GM21360 (cell line): ENCODE results near the gene PHLDA2.
"Not testable (repeated sequence)": the region's sequence is repeated elsewhere in the genome, so short reads cannot be mapped to it uniquely, and the experiment has no call there.

Source experiments
- ATAC-seq: cut with Tn5 transposase; IDR thresholded peaks from one replicate; pipeline ENCODE4 v1.9.1; 2021; ENCODE audit warnings: mild to moderate bottlenecking, moderate library complexity; ENCODE audit not compliant: unreplicated experiment

PHLDA2 gene

GRCh38 chr11:2945757-2946287, 16.6 kb upstream of the PHLDA2 start:
- no peak for ATAC-seq

- no peak for ATAC-seq
These were observed 16.0 kb upstream of the PHLDA2 start for GRCh38 chr11:2945031-2945756.

GRCh38 chr11:2944530-2944929, 15.3 kb upstream of the PHLDA2 start:
- no peak for ATAC-seq

DNA sequence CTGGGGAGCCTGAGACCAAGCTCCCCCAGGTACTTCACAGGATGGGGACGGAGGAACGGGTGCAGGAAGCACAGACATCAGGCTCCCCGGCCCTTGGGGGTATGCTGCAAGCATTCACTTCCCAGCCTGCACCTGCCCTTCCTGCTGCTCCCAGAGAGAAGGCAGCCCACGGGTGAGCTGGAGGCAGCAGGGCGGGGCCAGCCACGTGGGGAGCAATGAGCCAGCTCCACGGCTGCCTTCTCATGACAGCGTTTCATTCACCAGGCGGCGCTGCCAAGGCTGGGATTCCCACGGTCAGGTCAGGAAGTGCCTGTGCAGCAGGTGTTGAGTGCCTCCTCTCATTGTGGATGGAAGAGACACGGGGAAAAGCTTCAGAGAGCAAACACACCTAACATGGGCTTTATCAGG, 14.5 kb upstream of the PHLDA2 start:
- no peak for ATAC-seq

GRCh38 chr11:2942872-2943710, 13.9 kb upstream of the PHLDA2 start:
- no peak for ATAC-seq

DNA sequence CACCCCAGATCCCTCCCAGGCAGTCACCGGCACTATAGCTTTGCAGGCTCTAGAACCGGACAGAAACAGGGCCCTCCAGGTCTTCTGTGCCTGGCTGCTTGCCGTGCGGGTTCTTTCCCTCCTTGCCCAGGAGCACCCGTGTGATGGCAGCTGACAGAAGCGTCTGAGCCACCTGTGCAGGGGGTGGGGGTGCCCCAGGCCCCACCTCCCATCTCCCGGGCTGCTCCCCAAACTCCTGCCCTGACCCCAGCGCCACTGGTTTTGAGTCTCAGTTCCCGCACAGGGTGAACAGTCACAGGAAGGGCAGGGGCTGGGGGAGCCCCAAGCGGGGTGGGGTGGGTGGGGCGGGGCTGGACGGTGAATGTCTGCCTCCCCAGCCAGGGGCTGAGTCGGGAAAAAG, 13.2 kb upstream of the PHLDA2 start:
- ATAC-seq: no peak

DNA sequence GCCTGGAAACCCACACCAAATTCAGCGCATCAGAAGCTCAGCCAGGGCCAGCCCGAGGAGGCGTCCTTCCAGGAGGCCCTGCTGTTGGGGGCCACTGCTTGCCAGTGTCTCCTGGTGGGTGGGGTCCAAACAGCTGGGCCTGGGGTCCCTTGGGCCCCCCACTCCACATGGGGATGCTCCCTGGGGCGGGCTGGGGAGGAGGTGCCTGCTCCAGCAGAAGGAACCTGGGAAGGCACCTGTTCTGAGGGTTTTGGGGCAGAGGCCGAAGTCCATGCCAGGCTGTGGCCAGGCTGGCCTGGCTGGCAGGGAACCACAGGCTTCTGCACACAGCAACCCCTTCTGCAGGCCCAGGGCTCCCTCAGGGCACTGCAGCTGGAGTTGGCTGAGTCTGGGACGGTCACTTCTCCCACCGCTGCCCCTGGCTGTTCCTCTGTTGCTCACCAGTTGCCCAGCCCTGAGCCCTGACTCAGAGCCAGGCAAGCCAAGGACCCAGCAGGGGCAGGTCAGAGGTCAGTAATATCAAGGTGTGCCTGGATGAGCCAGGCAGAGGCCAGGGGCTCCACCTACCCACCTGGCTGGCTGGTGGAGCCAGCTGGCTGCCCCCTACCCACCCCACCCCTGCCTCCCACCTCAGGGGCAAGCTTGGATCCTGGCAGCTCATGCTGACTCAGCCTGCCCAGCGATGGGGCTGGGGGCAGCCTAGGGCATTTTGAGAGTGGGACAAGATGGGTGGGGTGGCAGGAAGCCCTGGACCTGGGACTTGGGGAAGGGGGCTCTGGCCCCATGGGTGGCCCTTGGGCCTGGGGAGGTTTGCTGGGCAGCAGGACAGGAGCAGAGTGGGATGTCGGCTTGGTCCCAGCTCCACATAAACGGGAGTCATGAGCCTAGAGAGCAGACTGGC, 12.0 kb upstream of the PHLDA2 start:
- ATAC-seq: no peak

DNA sequence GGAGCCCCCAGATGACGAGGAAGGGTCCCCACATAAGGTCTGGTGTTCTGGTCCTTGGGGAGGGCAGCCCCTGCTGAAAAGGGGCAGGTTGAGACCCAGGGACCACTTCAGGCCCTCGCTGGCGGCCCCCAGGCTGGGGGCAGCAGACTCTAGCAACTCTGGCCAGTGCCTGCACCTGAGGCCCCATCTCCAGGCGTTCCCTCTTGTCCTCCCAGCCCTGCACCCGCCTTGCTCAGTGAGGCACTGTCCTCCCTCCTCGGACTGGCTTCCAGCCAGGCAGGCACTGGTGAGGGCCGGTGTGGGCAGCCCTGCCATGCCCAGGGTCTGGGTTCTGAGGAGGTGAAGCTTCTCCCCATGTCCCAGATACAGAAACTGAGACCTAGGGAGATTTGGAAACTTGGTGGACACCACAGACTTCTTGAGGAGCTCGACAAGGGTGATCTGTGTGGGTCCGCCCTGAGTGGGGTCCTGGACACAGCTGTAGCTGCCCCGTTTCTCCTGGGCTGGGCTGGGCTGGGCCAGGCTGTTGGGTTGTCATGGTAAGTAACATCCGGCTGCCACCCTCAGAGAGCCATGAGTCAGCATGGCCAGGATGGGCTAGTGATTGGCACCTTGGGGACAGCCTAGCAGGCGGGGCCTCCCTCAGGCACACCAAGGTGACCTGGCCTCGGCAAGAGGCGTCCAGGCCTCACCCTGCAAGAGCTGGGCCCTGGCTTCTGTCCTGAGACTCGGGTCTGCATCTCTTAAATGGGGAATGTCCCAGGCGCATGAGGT, 11.1 kb upstream of the PHLDA2 start:
- ATAC-seq: no peak

DNA sequence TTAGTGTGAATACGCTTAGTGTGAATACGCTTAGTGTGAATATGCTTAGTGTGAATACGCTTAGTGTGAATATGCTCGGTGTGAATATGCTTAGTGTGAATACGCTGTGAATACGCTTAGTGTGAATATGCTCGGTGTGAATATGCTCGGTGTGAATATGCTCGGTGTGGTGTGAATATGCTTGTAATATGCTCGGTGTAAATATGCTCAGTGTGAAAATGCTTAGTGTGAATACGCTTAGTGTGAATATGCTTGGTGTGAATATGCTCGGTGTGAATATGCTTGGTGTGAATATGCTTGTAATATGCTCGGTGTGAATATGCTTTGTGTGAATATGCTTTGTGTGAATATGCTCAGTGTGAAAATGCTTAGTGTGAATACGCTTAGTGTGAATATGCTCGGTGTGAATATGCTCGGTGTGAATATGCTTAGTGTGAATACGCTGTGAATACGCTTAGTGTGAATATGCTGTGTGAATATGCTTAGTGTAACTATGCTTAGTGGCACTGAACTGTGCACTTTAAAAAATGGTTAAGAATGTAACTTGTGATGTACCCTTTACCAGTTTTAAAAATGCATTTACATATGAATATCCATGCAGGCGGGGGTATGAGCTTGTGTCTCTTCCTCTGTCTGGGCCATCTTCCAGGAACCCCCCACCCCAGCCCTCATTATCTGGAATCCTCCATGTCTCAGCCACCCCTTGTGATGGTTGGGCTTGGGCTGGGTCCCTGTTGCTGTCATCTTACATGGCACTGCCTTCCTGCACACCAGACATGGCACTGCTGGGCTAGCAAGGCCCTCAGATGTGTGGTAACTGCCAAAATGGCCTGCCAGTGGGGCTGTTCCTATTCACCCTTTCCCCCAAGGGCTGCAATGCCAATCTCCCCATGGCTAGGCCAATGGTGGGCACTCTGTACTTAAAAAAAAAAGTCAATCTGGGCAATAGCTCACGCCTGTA, 9.5 kb upstream of the PHLDA2 start:
- not testable (repeated sequence) for ATAC-seq

- ATAC-seq: not testable (repeated sequence)
These were observed 8.6 kb upstream of the PHLDA2 start for GRCh38 chr11:2937641-2938457.

DNA sequence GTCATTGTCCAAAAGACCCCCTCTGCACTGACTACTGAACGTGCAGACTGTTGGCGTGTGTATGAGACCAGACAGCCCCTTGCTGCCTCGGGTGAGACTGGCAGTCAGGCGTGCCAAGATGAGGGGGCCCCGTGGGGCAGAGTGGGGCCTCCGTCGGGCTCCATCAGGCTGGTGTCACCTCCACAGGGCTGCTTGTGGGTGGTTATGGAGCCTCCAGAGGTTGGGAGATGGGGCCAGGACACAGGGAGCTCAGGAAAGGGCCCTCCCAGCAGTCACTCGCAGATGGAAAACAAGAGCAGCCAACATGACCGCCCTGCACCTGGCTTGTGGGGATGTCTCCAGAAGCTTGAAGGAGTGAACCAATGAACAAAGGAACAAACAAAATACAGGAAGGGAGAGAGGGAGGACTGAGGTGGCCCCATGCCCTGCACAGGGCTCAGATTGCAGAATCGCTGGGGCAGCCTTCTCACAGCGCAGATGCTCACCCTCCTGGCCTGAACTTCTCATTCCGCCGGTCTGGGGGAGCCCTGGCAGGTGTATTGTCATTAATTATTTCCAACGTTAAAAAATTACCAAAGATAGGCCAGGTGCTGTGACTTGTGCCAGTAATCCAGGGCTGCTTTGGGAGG, 5.5 kb upstream of the PHLDA2 start:
- no peak for ATAC-seq

GRCh38 chr11:2934021-2934550, 4.9 kb upstream of the PHLDA2 start:
- no peak for ATAC-seq

GRCh38 chr11:2933375-2934020, 4.3 kb upstream of the PHLDA2 start:
- no peak for ATAC-seq

DNA sequence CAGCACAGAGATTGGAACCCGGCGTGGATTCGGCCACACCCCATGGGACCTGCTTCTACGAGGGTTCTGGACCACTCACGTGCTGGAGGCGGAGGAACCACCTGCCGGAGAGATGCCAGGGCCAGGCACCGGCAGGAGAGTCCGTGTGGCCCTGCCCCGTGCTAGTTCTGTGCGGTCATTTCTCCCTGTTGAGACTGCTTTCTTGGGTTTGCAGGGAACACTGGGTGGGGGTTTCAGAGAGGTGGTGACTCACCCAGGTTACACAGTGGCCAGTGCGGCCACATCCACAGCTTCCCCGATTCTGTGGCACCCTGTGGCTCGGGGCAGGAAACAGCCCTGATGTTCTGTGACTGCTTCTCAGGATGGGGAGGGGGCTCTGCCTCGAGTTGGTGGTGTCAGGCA, 3.6 kb upstream of the PHLDA2 start:
- no peak for ATAC-seq

DNA sequence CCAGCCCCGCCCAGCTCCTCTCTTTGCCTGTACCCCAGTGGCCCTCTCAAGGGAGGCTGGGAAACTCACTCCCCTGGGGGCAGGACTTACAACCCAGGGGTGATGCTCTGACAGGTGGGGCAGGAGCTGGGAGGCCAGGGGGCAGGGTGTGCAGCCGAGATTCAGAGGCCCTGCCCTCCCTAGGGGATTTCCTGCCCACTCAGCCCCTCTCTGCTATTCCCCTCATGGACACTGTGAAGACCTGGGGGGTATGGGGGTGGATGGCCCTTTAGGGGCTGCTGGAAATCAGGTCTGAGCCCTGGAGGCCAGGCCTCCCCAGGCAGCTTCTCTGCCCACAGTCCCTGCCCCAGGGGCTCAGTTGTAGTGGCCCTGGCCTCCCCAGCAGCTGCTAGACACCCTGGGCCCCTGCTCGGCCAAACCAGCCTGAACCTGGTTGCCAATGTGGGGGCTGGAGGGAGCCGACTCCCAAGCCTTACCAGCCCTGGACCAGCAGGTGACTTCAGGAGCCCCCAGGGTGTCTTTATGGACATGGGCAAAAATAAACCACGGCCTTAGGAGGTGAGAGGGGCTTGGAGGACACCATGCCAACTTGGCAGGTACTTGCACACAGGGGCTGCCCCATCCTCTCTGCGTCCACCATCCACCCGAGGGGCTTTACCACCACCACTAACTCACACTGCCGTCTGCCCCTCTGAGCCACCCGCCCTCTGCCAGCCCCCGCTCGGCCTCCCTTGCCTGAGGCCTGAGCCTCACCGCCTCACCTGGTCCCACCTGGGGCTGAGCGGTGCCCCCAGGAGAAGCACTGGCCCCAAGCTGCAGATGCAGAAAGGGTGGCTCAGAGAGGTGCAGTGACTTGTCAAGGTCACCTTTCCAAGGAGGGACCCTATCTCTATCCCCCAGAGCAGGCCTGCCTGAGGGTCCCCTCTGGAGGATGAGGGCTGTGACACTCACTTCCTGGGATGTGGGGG, 2.8 kb upstream of the PHLDA2 start:
- ATAC-seq: no peak

DNA sequence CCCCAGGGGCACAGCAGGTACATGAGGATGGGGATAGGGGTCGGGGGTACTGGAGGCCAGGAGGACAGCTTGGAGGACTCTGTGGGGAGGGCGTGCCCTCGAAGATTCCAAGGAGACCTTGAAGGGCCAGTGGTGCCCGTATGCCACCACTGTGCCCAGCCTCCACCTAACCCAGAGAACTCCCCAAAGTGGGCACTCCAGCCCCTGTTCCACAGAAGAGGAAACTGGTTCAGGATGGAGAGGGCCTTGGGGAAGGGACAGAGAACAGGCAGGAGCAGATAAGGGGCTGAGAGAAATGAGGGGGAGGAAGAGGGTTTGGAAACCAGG, 2.2 kb upstream of the PHLDA2 start:
- ATAC-seq: no peak
